Activated CD4-positive, CD25-positive, alpha-beta regulatory T cell (primary cell): ENCODE measurements around the gene COPZ2.
"Not testable (repeated sequence)": the region's sequence is repeated elsewhere in the genome, so short reads cannot be mapped to it uniquely, and the experiment has no call there.

ENCODE experiments used
- DNase-seq, 4 experiments: peaks; one replicate each; lab custom pipeline; 2025; lab: John Stamatoyannopoulos, UW

COPZ2 gene

GRCh38 chr17:48004983-48005382 is 32.6 kb downstream of the COPZ2 start:
- no peak for DNase-seq

- no peak for DNase-seq
Observed at GRCh38 chr17:48003417-48004151, 34.0 kb downstream of the COPZ2 start.

- DNase-seq: no peak
Observed at GRCh38 chr17:48002916-48003416, 34.6 kb downstream of the COPZ2 start.

DNA sequence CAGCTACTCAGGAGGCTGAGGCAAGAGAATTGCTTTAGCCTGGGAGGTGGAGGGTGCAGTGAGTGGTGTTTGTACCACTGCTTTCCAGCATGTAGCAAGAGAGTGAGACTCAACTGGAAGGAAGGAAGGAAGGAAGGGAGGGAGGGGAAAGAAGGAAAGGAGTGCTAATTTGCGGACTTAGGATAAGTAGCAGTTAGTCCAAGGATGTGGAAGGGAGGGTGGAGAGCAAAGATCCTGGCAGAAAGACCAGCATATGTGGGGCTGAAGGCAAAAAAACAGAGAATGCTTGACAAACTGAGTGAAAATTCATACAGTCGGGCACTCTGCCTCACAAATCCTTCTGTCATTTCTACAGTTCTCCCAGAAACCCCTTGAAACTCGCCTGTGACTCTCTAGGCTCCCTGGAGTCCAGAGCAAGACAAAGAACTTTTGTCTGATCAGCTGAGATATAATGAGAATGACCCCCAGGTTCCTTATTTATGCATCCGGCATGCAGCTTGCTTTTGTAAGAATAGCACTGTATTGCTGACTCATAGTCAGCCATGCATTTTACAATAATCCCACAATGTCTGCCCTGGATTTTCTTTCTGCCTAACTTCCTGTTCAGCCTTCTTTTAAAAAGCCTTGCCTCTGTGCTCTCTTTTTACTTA is 35.2 kb downstream of the COPZ2 start:
- DNase-seq: no peak

GRCh38 chr17:48001657-48002056 is 35.9 kb downstream of the COPZ2 start:
- not testable (repeated sequence) for DNase-seq

GRCh38 chr17:48001197-48001596 is 36.4 kb downstream of the COPZ2 start:
- DNase-seq: no peak

GRCh38 chr17:47999582-47999981 is 38.0 kb downstream of the COPZ2 start:
- no peak for DNase-seq

DNA sequence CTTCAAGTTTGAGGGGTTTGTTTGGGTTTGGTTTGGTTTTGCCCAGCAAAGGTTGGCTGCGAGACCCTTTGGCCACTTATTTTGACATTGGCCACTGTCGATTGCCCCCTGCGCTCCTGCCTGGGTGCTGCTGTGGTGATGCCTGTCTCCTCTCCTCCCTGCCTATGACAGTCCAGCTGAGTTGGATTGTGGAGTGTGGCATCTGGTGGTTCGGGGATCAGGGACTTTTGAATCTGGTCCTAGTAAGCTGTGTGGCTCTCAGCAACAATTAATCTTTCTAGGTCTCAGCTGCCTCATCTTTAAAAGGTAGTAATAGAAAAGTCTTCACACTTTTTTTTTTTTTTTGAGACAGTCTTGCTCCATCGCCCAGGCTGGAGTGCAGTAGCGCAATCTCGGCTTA is 39.6 kb downstream of the COPZ2 start:
- no peak for DNase-seq

DNA sequence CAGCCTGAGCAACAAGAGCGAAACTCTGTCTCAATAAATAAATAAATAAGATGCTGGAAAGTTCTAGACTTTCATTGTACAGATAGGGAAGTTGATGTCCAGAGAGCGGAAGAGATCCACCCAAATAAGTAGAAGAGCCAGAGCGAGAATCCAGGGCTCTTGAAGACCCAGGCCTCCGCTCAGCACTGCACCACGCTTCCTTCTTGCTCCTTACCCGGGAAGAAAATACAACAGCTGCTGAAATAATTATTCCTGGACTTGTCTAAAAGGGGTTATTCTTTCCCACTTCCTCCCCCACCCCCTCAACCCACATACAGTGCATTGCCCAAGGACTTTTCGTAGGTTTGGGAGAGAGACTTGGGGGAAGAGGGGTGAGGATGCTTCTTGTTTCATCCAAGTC is 40.0 kb downstream of the COPZ2 start:
- DNase-seq: no peak

GRCh38 chr17:47996201-47996600 is 41.4 kb downstream of the COPZ2 start:
- no peak for DNase-seq

DNA sequence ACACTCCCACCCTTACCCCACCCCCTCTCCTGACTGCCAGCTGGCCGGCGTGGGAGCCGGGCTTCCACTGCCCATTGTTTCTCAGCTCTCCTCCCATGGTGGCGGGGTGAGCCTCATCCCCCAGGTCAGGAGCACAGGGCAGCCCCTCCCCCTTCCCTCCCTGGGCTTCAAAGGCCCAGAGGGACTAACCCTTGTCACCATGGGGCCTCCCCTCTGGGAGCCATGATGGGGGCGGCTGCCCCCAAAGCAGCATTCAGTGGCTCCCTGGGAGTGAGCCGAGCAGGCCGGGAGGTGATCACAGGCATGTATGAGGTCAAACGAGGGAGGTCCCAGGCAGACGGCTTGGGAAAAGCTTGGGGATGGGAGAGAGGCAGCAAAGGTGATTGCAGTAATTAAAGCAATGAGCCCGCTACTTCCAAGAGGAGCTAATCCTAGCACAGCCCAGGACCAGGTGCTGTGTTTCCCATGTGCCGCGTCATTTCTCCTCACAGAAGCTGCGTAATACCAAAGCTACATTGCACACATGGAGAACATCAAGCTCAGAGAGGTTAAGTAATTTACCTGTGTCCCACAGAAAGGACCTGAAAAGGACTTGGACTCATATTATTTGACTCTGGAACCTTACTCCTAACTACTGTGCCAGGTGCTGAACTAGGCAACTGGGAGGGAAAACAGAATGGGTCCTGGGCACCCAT is 42.2 kb downstream of the COPZ2 start:
- DNase-seq: no peak

DNA sequence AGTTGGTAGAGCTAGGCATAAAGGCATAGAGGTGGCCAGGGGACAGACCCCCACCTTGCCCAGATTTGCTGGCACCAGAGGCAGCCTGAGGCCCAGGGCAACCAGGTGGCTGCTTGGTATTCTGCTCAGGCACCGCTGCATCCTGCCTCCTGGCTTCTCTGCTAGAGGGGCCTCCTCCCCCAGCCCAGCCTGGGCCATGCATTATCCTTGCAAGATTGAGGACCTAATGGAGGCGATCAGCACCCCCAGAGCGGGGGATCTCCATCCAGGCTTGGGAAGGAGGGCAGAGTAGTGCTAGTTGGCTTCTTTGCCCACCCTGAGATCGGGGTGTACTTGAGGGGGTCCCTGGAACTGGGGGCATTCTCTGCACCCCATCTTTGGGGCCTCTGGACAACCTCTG is 42.9 kb downstream of the COPZ2 start:
- no peak for DNase-seq

- no peak for DNase-seq
Observed at GRCh38 chr17:47993964-47994363, 43.6 kb downstream of the COPZ2 start.

GRCh38 chr17:47993031-47993564 is 44.5 kb downstream of the COPZ2 start:
- DNase-seq: no peak

GRCh38 chr17:47992216-47992615 is 45.4 kb downstream of the COPZ2 start:
- DNase-seq: no peak

DNA sequence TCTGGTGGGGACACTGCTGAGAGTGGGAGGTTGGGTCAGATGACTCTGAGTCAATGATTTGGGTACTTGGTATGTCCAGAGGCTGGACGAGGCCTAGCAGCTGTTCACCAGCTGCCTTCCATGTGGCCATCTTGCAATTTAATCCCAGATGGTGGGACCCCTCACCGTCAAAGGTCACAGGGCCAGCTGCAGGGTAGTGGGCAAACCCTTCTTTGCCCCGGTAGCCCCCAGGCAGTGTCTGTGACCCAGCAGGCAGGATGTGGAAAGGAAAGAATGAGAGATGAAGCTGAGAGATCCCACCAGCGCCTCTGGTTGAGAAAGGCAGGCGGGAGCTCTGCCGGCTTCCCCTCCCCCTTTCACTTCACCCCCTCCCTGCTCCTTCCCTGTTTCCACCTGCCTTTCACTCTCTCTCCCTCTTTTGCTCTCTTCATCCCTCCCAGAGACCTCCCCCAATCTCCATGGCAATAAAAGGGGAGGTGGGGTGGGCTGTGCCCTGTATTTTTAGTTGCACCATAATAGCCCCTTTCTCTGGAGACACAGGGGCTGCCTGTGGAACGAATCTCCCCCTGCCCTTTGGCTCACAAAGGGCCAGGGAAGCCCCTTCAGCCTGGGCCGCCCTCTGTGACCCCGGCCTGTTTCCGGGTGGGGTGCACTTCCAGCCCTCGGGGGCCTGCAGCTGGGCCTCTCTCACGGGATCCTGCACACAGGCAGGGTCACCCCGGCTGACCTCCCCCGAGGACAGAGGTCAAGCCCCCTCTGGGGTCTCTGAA is 46.5 kb downstream of the COPZ2 start:
- DNase-seq: no peak

GRCh38 chr17:47989700-47990099 is 47.9 kb downstream of the COPZ2 start:
- DNase-seq: no peak

- no peak for DNase-seq
Observed at GRCh38 chr17:47989159-47989558, 48.4 kb downstream of the COPZ2 start.

DNA sequence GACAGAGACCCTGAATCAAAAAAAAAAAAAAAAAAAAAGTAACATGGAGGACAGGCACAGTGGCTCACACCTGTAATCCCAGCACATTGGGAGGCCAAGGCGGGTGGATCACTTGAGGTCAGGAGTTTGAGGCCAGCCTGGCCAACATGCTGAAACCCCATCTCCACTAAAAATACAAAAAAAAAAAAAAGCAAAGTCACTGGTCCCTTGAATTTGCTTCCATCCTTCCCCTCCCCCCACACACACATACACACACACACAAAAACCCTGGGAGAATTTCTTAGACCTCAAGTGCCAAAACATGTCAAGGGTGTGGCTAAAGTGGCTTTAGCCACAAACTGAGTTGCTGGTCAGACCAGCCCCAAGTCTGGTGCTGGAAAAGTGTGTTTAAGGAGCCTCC is 49.2 kb downstream of the COPZ2 start:
- DNase-seq: not testable (repeated sequence)

GRCh38 chr17:47987240-47987835 is 50.3 kb downstream of the COPZ2 start:
- no peak for DNase-seq

GRCh38 chr17:47986520-47986919 is 51.1 kb downstream of the COPZ2 start:
- DNase-seq: no peak
